Fibroblast of skin of left biceps (primary cell): ENCODE data around the gene TBC1D25.

Experiments
- DNase-seq, 2 experiments: peaks; one replicate each; pipeline ENCODE4 v3.0.0-alpha.2; 2013; ENCODE audit warnings: low read depth in 2 of 2

Gene TBC1D25

DNA sequence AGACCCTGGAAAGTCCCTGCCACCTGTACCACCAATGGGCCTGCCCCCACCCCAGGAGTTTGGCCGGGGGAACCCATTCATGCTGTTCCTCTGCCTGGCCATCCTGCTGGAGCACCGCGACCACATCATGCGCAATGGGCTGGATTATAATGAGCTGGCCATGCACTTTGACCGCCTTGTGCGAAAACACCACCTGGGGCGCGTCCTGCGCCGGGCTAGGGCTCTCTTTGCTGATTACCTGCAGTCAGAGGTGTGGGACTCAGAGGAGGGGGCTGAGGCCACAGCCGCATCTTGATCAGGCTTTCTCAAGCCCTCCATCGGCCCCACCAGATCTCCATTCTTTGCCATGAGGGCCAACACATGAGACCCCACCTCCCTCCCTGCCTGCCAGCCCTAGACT, 21.2 kb downstream of the TBC1D25 start:
- DNase-seq: no peak

DNA sequence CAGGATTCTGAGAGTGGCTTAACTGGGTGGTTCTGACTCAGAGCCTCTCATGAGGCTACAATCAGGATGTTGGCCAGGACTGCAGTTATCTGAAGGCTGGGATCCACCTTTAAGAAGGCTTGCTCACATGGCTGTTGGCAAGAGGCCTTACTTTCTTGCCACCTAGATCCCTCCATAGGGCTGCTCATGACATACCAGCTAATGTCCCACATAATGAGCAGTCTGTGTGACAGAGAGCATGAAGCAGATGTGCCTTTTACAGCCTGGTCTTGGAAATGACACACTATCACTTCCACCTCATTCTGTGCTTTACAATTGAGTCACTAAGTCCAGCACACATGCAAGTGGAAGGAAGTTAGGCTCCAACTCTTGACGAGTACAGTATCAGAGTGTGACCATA, 30.4 kb downstream of the TBC1D25 start:
- DNase-seq: no peak

DNA sequence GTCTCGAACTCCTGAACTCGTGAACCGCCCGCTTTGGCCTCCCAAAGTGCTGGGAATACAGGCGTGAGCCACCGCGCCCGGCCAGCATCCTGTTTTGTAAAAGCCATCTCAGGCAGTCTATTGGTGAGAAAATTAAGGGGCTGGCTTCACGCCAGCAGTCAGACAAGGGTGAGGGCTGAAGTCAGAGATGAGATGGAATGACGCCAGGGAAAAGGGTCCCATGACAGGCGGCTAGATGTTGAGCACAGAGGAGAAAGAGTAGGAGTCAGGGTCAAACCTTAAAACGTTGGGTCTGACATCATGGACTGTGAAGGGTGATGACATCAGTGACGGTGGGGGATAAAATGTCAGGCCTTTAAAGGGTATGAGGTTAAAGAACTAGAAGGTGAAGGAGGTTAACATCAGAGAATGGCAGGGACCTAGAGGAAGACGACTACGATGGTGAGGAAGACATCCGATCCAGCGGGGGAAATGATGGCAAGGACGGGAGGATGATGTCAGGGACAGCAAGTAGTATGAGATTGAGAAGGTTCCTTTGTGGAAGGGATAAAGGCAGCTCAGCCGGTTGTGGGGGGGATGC, 34.3 kb downstream of the TBC1D25 start:
- no peak for DNase-seq

DNA sequence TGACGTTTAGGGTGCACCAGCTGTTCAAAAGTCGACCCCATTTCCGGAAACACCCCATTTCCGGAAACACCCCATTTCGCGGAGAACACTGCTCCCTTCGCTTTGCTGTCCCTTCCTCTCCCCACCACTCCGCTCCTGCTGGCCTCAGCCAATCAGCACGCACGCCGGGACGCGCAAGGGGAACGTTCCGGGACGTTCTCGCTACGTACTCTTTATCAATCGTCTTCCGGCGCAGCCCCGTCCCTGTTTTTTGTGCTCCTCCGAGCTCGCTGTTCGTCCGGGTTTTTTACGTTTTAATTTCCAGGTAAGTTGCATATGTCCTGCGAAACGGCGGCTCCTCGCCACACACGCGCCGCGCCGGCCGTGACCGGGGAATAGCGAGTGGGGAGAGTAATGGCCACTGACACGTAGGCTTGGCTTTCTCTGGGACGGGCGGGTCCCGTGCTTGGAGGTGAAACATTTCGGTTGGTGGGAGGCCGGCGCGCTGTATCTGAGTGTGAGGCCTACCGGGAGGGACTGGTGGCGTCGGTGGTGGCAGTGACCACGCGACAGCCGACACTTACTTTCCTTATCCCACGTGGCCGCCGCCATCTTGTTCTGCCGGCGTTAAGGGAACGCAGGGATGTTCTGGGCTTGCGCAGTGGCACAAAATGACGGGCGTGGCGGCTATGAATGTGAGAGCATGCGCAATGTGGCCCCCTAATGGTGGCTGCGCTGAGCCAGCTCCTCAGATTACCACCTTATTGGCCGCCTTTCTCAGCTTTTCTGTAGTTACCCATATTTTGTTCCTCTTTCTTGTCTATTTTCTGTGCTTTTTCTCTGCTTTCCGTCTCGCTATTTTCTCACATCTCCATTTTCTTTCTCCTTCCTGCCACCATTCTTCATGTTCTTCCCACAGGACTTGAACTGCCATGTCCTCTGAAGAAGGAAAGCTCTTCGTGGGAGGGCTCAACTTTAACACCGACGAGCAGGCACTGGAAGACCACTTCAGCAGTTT, 35.1 kb downstream of the TBC1D25 start, which contains the start of gene RBM3:
RBM3 (plus strand) TSS at position 215 of the 997 bp plus-strand sequence; CDS start at position 912, 697 bp downstream.
- DNase-seq: peak; percentile 84

DNA sequence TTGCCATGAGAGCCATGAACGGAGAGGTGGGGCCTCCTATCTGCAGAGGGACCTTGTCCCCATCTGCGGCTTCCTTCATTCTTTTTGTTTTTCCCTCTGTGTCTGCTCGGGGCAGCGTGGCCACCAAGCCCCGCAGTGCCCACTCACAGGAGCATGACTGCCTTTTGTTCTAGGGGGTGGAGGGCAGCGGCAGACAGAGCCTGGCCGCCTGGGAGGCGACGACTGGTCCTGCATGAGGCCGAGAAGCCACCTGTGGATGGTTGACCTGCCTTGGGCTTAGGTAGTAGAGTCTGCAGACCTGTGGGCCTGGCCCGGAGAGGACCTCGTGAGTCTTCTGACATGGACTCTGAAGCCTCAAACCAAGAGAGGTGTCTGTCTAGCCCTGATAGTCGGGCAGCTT, 36.1 kb downstream of the TBC1D25 start:
- no peak for DNase-seq

DNA sequence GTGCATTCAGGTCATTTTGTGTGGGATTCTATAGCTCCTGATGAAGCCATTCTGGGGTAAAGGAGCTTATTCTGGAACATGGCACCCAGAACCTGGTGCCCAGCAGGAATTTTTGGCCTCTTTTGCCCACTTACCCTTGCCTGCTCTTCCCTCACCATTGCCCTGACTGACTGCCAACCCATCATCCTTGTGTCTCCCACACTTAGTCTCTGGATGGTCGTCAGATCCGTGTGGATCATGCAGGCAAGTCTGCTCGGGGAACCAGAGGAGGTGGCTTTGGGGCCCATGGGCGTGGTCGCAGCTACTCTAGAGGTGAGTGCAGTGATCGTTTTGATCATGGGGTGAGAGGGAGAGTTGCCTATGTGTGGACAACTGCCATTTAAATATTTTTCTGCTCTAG, 36.6 kb downstream of the TBC1D25 start:
- DNase-seq: no peak

DNA sequence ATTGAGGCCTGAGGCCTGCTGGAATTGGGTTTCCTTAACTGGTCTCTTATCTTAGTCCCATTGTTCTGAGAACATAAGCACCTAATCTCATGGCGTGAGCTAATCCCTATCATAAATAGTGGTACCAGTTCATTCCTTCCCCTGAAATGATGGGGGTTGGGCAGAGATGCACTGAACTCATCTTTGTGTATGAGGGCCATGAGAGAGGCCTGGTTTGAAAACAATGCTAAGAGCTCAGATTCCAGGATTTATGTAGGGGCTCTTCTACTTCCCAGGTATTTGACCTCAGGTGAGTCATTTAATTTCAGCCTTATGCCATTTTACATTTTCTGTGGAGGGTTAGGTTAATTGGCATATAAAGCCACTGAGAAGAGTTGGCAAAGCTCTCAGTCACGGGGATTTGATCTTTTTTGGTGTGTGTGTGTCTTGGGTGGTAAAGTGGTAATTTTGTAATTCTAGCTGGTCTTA, 39.2 kb downstream of the TBC1D25 start:
- no peak for DNase-seq

DNA sequence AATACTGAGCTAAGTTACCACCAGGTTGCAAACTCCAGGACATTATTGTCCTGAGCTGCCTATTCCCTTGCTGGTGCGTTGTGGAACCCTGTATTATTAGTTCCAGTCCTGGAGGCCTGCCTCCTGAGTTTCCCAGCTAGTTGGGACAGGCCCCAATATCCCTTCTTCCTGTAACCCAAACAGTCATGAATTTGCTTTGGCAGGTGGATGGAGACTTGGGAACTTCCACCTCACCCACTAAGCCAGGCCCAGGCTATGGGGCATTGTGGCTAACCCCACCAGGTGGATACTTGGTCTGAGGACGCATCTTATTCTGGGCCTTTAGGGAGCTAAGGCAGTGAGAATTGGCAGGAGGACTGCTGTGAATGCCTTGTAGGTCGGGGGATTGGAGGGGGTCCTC, 39.7 kb downstream of the TBC1D25 start:
- DNase-seq: no peak

DNA sequence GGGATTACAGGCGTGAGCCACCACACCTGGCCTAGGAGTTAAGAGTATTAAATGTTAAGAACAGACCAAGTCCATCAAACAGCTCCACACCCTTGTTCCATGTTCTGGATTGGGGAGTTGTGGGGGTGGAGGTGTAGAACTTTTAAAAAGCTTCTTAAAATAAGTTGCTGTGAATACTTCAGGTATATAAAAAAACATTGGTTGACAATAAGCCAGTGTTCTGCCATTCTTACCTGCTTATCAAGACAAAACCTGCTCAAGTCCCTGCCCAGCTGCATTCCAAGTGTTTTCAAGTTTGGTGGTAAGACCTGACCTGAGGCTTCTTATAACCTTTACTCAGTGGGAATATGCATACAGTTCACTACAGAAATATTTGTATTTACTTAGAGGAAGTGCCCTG, 41.1 kb downstream of the TBC1D25 start:
- DNase-seq: no peak

DNA sequence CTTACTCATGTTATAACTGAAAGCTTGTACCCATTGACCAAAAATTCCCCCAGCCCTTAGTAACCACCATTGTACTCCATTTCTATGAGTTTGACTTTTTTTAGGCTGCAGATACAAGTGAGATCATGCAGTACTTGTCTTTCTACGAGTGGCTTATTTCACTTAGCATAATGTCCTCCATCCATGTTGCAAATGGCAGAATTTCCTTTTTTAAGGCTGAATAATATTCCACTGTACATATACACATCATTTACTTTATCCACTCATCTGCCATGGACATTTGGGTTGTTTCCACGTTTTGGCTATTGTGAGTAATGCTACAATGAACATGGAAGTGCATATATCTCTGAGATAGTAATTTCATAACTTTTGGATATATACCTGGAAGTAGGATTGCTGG, 45.2 kb downstream of the TBC1D25 start:
- DNase-seq: no peak

DNA sequence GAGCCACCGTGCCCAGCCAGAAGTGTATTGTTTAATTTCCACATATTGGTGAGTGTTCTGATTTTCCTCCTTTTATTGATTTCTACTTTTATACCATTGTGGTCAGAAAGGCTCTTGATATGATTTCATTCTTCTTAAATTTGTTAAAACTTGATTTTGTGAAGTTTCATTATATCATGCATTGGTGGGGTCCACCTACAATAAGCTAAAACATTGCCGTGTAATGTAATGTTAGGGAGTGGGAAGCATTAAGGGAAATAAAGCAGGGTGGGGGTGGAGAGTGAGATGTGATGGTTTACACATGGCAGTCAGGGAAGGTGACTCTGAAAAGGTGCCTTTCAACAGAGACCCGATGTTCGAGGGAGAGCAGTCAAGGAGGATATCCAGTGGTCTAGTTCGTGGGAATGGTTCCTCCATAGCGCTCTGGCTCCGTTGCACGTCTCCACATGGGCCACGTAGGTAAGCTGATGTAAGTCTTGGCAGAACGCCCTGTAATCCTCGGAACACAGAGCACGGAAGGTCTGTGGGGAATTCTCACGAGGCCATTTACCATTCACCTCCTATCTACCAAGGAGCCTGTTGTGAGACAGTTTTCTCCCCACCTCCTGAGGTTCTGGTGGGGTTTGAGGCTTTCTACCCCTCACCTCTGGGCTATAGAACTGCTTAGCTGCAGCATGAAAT, 50.1 kb downstream of the TBC1D25 start:
- DNase-seq: no peak

DNA sequence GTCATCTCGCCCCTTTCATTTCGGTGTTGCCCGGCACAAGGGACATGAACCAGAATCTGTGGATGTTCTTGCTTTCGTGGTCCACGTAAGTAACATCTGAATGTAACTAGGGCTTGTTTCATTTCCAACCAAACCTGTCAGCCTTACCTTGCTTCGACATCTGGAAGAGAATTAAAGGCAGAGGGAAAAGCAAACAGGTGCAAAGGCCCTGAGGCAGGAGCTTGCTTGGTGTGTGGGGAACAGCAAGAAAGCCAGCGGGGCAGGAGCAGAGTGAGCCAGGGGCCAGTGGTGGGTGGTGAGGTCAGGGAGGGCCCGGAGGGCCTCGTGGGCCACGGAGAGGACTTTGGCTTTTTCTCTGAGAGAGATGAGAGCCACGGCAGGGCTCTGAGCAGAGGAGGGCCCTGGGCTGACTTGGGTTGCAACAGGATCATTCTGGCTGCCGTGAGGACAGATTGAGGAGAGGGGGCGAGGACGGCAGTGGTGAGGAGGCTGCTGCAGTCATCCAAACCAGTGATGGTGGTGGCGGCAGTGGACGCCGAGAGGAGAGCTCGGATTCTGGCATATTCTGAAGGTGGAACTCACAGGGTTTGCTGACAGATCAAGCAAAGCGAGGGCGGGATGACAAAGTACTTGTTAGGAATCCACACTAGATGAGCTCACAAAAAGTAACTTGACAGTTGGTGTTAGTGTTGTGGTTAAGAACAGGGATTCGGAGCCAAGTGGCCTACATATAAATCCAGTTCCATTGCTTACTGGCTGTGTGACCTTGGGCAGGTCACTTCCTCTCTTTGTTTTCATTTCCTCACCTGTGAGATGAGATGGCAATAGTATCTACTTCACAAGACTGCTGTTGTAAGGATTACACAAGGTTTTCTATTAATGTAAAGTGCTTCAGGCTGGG, 50.9 kb downstream of the TBC1D25 start:
- DNase-seq: no peak

DNA sequence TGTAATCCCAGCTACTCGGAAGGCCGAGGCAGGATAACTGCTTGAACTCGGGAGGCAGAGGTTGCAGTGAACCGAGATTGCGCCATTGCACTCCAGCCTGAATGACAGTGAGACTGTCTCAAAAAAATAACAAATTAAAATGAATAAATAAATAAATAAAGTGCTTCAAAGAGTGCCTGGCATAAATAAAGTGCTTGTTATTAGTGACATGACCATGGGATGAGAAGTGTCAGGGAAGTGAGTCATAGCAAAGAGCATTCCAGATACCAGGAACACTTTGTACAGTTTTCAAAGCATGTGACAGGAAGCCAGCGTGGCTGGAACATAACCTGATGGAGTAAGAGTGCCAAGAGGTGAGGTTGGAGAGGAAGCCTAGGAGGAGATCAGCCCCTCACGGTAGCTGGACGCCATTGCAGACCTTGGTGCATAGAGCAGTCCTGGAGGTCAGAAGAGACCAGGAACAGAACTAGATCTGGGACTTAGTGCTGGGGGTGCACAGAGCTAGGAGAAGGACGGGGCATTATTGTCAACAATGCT, 51.8 kb downstream of the TBC1D25 start:
- no peak for DNase-seq

DNA sequence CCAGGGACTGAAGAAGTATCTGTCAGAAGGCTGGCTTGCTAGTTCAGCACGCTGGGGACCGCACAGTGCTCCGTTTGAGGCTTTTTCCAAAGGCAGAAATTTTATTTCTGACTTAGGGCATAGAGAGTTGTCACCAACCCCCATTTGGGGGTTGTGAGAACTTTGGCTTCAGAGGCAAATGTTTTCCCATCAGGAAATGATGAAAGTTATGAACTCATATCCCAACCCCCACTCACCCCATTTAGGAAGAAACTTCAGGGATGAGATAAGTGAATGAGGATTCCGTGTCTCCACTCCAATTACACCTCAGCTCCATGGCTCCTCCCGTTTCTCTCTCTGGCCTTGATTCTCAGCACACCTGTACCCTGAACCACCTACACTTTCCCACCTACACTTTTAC, 53.5 kb downstream of the TBC1D25 start:
- no peak for DNase-seq

DNA sequence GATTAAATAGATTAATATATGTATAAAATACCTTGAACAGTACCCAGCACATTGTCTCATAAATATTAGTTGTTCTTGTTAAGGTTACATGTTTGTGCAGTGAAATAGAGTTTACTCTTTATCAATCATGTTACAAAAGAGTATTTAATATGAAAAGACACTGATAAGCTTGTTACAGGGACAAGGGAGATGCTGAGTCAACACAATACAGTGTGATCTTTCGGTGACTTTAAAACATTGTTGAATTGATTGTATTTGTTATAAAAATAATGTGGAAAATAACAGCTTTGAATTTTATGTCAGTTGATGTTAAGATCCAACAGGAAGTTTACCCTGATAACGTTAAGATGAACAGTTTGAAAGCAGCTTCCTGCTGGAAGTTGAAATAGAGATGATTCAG, 56.4 kb downstream of the TBC1D25 start:
- no peak for DNase-seq

DNA sequence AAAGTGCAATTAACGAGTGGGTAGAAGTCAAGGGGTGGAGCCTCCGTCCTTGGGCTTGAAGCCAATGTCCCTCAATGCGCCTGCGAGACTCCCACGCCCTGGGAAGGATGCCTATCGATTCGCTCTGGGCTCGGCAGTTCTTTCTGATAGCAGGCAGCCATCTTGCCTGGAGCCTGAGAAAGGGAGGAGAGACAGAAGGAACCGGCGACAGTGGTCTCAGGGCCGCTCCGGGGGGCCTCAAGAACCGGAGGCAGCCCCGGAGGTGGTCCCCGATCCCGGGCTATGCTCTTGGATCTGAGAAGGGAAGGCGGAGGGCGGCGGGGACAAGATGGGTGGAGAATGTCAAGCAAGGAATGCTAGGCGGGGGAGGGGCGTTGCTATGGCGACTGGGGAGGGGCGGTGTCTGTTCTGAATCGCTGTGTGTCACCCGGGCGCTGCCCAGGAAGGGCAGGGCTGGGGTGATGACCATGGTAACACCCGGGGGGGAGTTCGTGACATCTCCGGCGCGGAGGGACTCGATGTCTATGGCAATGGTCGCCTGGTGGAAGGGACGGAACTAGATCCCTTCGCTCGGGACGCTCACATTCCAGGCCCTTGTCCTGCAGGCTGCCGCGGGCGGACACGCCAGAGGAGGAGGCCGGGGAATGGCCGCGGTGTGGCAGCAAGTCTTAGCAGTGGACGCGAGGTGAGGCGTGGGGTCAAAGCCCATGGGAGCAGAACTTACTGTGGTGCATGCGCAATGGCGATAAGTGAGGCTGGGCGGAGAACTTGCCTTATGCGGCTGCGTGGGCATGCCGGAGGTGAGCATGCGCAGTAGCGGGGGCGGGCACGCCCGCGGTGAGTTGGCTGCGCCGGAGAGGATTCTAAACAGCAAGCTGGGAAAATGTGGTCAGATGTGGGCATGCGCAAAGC, 58.1 kb downstream of the TBC1D25 start, which contains the start of gene WDR13:
WDR13 (plus strand) TSS at position 140 of the 912 bp plus-strand sequence; CDS start at position 645, 505 bp downstream.
- DNase-seq: peak; percentile 82 to 84

DNA sequence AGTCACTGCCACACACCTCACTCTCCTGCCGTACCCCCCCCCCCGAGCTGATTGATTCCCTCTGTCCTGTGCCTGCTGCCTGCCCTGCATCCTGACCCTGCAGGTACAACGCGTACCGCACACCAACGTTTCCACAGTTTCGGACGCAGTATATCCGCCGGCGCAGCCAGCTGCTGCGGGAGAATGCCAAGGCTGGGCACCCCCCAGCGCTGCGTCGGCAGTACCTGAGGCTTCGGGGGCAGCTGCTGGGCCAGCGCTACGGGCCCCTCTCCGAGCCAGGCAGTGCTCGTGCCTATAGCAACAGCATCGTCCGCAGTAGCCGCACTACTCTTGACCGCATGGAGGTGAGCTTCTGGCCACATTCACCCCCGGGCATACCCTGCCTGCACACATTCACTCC, 59.1 kb downstream of the TBC1D25 start:
- no peak for DNase-seq

DNA sequence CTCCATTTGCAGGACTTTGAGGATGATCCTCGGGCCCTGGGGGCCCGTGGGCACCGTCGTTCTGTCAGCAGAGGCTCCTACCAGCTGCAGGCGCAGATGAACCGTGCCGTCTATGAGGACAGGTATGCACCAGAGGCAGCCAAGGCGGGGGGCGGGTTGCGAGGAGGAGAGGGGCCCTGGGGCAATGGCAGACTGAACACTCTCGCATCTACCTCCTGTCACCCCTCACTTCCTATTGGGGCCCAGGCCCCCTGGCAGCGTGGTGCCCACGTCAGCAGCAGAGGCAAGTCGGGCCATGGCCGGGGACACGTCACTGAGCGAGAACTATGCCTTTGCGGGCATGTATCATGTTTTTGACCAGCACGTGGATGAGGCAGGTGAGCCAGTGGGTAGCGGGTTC, 59.8 kb downstream of the TBC1D25 start:
- no peak for DNase-seq

DNA sequence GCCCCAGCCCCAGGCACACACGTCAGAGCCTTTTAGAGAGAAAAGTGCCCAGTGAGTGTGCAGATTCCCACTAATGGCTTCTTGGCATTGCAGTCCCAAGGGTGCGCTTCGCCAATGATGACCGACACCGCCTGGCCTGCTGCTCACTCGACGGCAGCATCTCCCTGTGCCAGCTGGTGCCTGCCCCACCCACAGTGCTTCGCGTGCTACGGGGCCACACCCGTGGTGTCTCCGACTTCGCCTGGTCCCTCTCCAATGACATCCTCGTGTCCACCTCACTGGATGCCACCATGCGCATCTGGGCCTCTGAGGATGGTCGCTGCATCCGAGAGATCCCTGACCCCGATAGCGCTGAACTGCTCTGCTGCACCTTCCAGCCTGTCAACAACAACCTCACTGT, 60.7 kb downstream of the TBC1D25 start:
- no peak for DNase-seq
